Adrenal gland (tissue), 5 donors: ENCODE results near the gene NHSL1.

ENCODE experiments used
- CTCF ChIP-seq, 6 experiments: fragments of 450-650 bp in 4 of 6; fragments of 200-600 bp in 2 of 6; sonication (generic) in 1 of 6; IDR thresholded peaks; 1 replicate in 5 of 6; 2 replicates in 1 of 6; pipeline versions ENCODE4 v1.5.1 to v1.8.0; 2016 to 2021; ENCODE audit warnings: antibody characterized with exemption in 6 of 6, mild to moderate bottlenecking in 2 of 6, moderate library complexity in 1 of 6
- POLR2A ChIP-seq, 2 donors: fragments of 450-650 bp; IDR thresholded peaks; one replicate each; pipeline ENCODE4 v1.6.1; 2017; ENCODE audit warnings: antibody characterized with exemption in 2 of 2, mild to moderate bottlenecking in 2 of 2, moderate library complexity in 1 of 2
- donor health status: DM: no; HTN: no; CAD: no.

- no peak for TF ChIP-seq POLR2A (IDR thresholded peaks at IDR 0.05)
- no peak for TF ChIP-seq CTCF (IDR thresholded peaks at IDR 0.05)
Observed at GRCh38 chr6:138512609-138513008, 13.3 kb upstream of the NHSL1 start.
